Activated T-cell treated with anti-CD3 and anti-CD28 coated beads, Interleukin-2, amount 50 U/mL, for 48 hours (primary cell): ENCODE results near the gene CCT5.
A peak's percentile ranks its signal among the peaks of the same experiment; 100 is the strongest.
"Not testable (repeated sequence)": the region's sequence is repeated elsewhere in the genome, so short reads cannot be mapped to it uniquely, and the experiment has no call there.

Experiments
- DNase-seq, 2 experiments: peaks; one replicate each; pipeline ENCODE4 v3.0.0-alpha.2; 2020

CCT5 gene

GRCh38 chr5:10304932-10305331 is 54.9 kb downstream of the CCT5 start:
- no peak for DNase-seq

- DNase-seq = no peak
Measured at GRCh38 chr5:10306114-10306513, 56.0 kb downstream of the CCT5 start.

- no peak for DNase-seq
Measured at GRCh38 chr5:10306806-10307205, 56.7 kb downstream of the CCT5 start.

- DNase-seq = peak; percentile 40 to 53
Measured at GRCh38 chr5:10307206-10308148, 57.4 kb downstream of the CCT5 start, which contains the start of gene CMBL. Gene CMBL (minus strand): TSS chr5:10307902. CDS start chr5:10290762, 17,140 bp downstream.

- DNase-seq = no peak
Measured at GRCh38 chr5:10308844-10309243, 58.8 kb downstream of the CCT5 start.

GRCh38 chr5:10310066-10310779 is 60.1 kb downstream of the CCT5 start:
- no peak for DNase-seq

GRCh38 chr5:10310835-10311570 is 60.9 kb downstream of the CCT5 start:
- not testable (repeated sequence) for DNase-seq

GRCh38 chr5:10311595-10312425 is 61.7 kb downstream of the CCT5 start:
- DNase-seq = no peak

- no peak for DNase-seq
Measured at GRCh38 chr5:10315201-10315600, 65.1 kb downstream of the CCT5 start.
